WTC11 (cell line): ENCODE data around the gene GLCCI1. TPM values are rescaled to one million over a fixed set of nuclear protein-coding genes. Genes with fewer than 3 reads are reported as not detected.

Experiments
- ATAC-seq: fragments of 200-7000 bp; cut with Tn5 transposase; 2 replicates; pipeline ENCODE4 v1.10.0; 2021; ENCODE audit warnings: mild to moderate bottlenecking, moderate library complexity
- CTCF ChIA-PET: fragments of 300-600 bp; sonication (Branson Sonifier 250); formaldehyde crosslinking; loops from one replicate; lab custom pipeline; 2021; ENCODE audit warnings: antibody characterized with exemption; lab: Charles Lee
- POLR2A ChIA-PET: fragments of 350-600 bp; sonication (Branson Sonifier 250); formaldehyde crosslinking; loops from one replicate; lab custom pipeline; 2021; ENCODE audit warnings: antibody characterized with exemption; lab: Charles Lee
- DNase-seq: peaks from one replicate; pipeline ENCODE4 v3.0.0; 2021; ENCODE audit warnings: low spot score
- H3K27ac Mint-ChIP-seq: 2 replicates; pipeline ENCODE4 v1.8.0; 2021; ENCODE audit warnings: mixed read lengths
- H3K27me3 Mint-ChIP-seq: 2 replicates; pipeline ENCODE4 v1.8.0; 2021; ENCODE audit warnings: low read depth, mild to moderate bottlenecking, moderate library complexity, mixed read lengths
- H3K36me3 Mint-ChIP-seq: 2 replicates; pipeline ENCODE4 v1.8.0; 2021; ENCODE audit warnings: mixed read lengths
- H3K4me1 Mint-ChIP-seq: 2 replicates; pipeline ENCODE4 v1.8.0; 2022; ENCODE audit warnings: mixed read lengths
- H3K4me3 Mint-ChIP-seq: 2 replicates; pipeline ENCODE4 v1.8.0; 2021; ENCODE audit warnings: mild to moderate bottlenecking, moderate library complexity, mixed read lengths
- H3K9me3 Mint-ChIP-seq: 2 replicates; pipeline ENCODE4 v1.8.0; 2021; ENCODE audit warnings: mixed read lengths
- AFF4 ChIP-seq: sonication (generic); formaldehyde crosslinking; IDR thresholded peaks from 2 replicates; pipeline ENCODE4 v1.8.1; 2023; ENCODE audit warnings: mild to moderate bottlenecking, missing genetic modification reagents, borderline replicate concordance
- ATF1 ChIP-seq: sonication (generic); formaldehyde crosslinking; IDR thresholded peaks from 2 replicates; pipeline ENCODE4 v1.8.1; 2023; ENCODE audit warnings: mild to moderate bottlenecking, moderate library complexity, missing genetic modification reagents
- ATF3 ChIP-seq: sonication (generic); formaldehyde crosslinking; conservative IDR thresholded peaks from 2 replicates; pipeline ENCODE4 v1.8.1; 2022; ENCODE audit warnings: mild to moderate bottlenecking, missing genetic modification reagents
- CREB1 ChIP-seq: sonication (generic); formaldehyde crosslinking; IDR thresholded peaks from 2 replicates; pipeline ENCODE4 v1.8.0; 2023; ENCODE audit warnings: mild to moderate bottlenecking, missing genetic modification reagents
- CREM ChIP-seq: sonication (generic); formaldehyde crosslinking; IDR thresholded peaks from 2 replicates; pipeline ENCODE4 v1.8.1; 2022; ENCODE audit warnings: mild to moderate bottlenecking, missing genetic modification reagents, moderate library complexity
- ELF4 ChIP-seq: sonication (generic); formaldehyde crosslinking; IDR thresholded peaks from 2 replicates; pipeline ENCODE4 v1.8.1; 2022; ENCODE audit warnings: low read depth, mild to moderate bottlenecking, moderate library complexity, missing genetic modification reagents
- EMX1 ChIP-seq: fragments of 250-450 bp; sonication (Bioruptor Pico); IDR thresholded peaks from 2 replicates; pipeline ENCODE4 v1.8.0; 2021; ENCODE audit warnings: mild to moderate bottlenecking
- ESRRA ChIP-seq: sonication (generic); formaldehyde crosslinking; IDR thresholded peaks from 2 replicates; pipeline ENCODE4 v1.8.1; 2022; ENCODE audit warnings: mild to moderate bottlenecking, missing genetic modification reagents, borderline replicate concordance
- ETV6 ChIP-seq: sonication (generic); formaldehyde crosslinking; IDR thresholded peaks from 2 replicates; pipeline ENCODE4 v1.8.1; 2022; ENCODE audit warnings: mild to moderate bottlenecking, missing genetic modification reagents
- FOXP1 ChIP-seq: sonication (generic); formaldehyde crosslinking; IDR thresholded peaks from 2 replicates; pipeline ENCODE4 v1.8.0; 2022; ENCODE audit warnings: missing genetic modification reagents, mild to moderate bottlenecking, moderate library complexity, borderline replicate concordance
- FOXP4 ChIP-seq: sonication (generic); formaldehyde crosslinking; IDR thresholded peaks from 2 replicates; pipeline ENCODE4 v1.8.0; 2022; ENCODE audit warnings: mild to moderate bottlenecking, missing genetic modification reagents
- GTF2I ChIP-seq: fragments of 250-450 bp; sonication (Bioruptor Pico); conservative IDR thresholded peaks from 2 replicates; pipeline ENCODE4 v1.4.0; 2021; ENCODE audit warnings: mild to moderate bottlenecking
- JAZF1 ChIP-seq: fragments of 250-450 bp; sonication (Bioruptor Pico); IDR thresholded peaks from 2 replicates; pipeline ENCODE4 v1.9.0; 2021; ENCODE audit warnings: moderate library complexity, mild to moderate bottlenecking, inconsistent platforms
- JUN ChIP-seq: sonication (generic); formaldehyde crosslinking; IDR thresholded peaks from 2 replicates; pipeline ENCODE4 v1.8.0; 2023; ENCODE audit warnings: mild to moderate bottlenecking, missing genetic modification reagents
- KAT7 ChIP-seq: sonication (generic); formaldehyde crosslinking; IDR thresholded peaks from 2 replicates; pipeline ENCODE4 v1.8.1; 2023; ENCODE audit warnings: missing genetic modification reagents, mild to moderate bottlenecking, borderline replicate concordance
- MLX ChIP-seq: sonication (generic); formaldehyde crosslinking; IDR thresholded peaks from 2 replicates; pipeline ENCODE4 v1.8.1; 2023; ENCODE audit warnings: mild to moderate bottlenecking, missing genetic modification reagents, moderate library complexity
- NFATC4 ChIP-seq: fragments of 250-450 bp; sonication (Bioruptor Pico); IDR thresholded peaks from 2 replicates; pipeline ENCODE4 v1.9.0; 2021; ENCODE audit warnings: mild to moderate bottlenecking
- NFYB ChIP-seq: sonication (generic); formaldehyde crosslinking; conservative IDR thresholded peaks from 2 replicates; pipeline ENCODE4 v1.8.0; 2022; ENCODE audit warnings: low read depth, missing genetic modification reagents
- SMAD4 ChIP-seq: sonication (generic); formaldehyde crosslinking; IDR thresholded peaks from 2 replicates; pipeline ENCODE4 v1.8.0; 2022; ENCODE audit warnings: mild to moderate bottlenecking, missing genetic modification reagents
- TEAD1 ChIP-seq: sonication (generic); formaldehyde crosslinking; IDR thresholded peaks from 2 replicates; pipeline ENCODE4 v1.8.0; 2022; ENCODE audit warnings: mild to moderate bottlenecking, missing genetic modification reagents
- TP53 ChIP-seq: sonication (generic); formaldehyde crosslinking; IDR thresholded peaks from 2 replicates; pipeline ENCODE4 v1.8.1; 2023; ENCODE audit warnings: mild to moderate bottlenecking, missing genetic modification reagents
- ZNF219 ChIP-seq: sonication (generic); formaldehyde crosslinking; IDR thresholded peaks from 2 replicates; pipeline ENCODE4 v1.8.0; 2023; ENCODE audit warnings: missing genetic modification reagents, mild to moderate bottlenecking, borderline replicate concordance
- ZNF317 ChIP-seq: sonication (generic); formaldehyde crosslinking; IDR thresholded peaks from 2 replicates; pipeline ENCODE4 v1.8.1; 2023; ENCODE audit warnings: low read depth, mild to moderate bottlenecking, moderate library complexity, missing genetic modification reagents, borderline replicate concordance
- ZNF416 ChIP-seq: fragments of 250-450 bp; sonication (Bioruptor Pico); IDR thresholded peaks from 2 replicates; pipeline ENCODE4 v1.9.0; 2021; ENCODE audit warnings: mild to moderate bottlenecking, inconsistent platforms
- ZNF512 ChIP-seq: sonication (generic); formaldehyde crosslinking; IDR thresholded peaks from 2 replicates; pipeline ENCODE4 v1.8.1; 2022; ENCODE audit warnings: missing genetic modification reagents, borderline replicate concordance
- ZNF532 ChIP-seq: fragments of 250-450 bp; sonication (Bioruptor Pico); IDR thresholded peaks from 2 replicates; pipeline ENCODE4 v1.9.0; 2021; ENCODE audit warnings: mild to moderate bottlenecking, borderline replicate concordance
- total RNA-seq: library from RNA; stranded (reverse); gene quantifications from 3 replicates; pipeline ENCODE4 v1.2.3, GENCODE V29; 2021

Gene GLCCI1
- total RNA-seq, 1 experiment from 2014 or later = 23.8 TPM

- CTCF ChIA-PET = interaction anchor here (1.5 kb wide), 1 partner anchor 21 kb away, joined by 4 read pairs; no protein-coding TSS in a partner anchor
- H3K9me3 Mint-ChIP-seq = no peaks in the 10 kb centered on the region
- POLR2A ChIA-PET = no interaction called here
- no peak overlapping the region for H3K27ac Mint-ChIP-seq
- peaks cover 9% of the 10 kb centered on the region for H3K36me3 Mint-ChIP-seq
- TF ChIP-seq ATF3 (CRISPR knock-in tag) (no peak), JUN (CRISPR knock-in tag) (no peak), FOXP4 (no peak), FOXP1 (no peak), SMAD4 (no peak), ATF1 (CRISPR knock-in tag) (no peak), ETV6 (no peak), ZNF219 (CRISPR knock-in tag) (no peak), GTF2I (CRISPR knock-in tag) (no peak), NFYB (no peak), CREB1 (no peak), CREM (CRISPR knock-in tag) (no peak), AFF4 (no peak), ESRRA (no peak), MLX (no peak)
- peaks cover 7% of the 10 kb centered on the region for H3K4me1 Mint-ChIP-seq
- no peak for DNase-seq
- H3K27me3 Mint-ChIP-seq = no peaks in the 10 kb centered on the region
- no peak for ATAC-seq
- no peak overlapping the region for H3K4me3 Mint-ChIP-seq
Measured at GRCh38 chr7:8056439-8056838, 87.8 kb downstream of the GLCCI1 start.

GRCh38 chr7:8057566-8057965, 89.0 kb downstream of the GLCCI1 start:
- POLR2A ChIA-PET = no interaction called here
- H3K36me3 Mint-ChIP-seq = peaks cover 12% of the 10 kb centered on the region
- H3K4me3 Mint-ChIP-seq = no peak overlapping the region
- H3K27me3 Mint-ChIP-seq = no peaks in the 10 kb centered on the region
- ATAC-seq (no peak), DNase-seq (no peak)
- no peak overlapping the region for H3K27ac Mint-ChIP-seq
- no peaks in the 10 kb centered on the region; the same call in 1 of the 2 replicates for H3K4me1 Mint-ChIP-seq
- H3K9me3 Mint-ChIP-seq = peaks cover 2% of the 10 kb centered on the region
- CTCF ChIA-PET = no interaction called here
- TF ChIP-seq KAT7 (CRISPR knock-in tag) (no peak), NFATC4 (CRISPR knock-in tag) (no peak), EMX1 (CRISPR knock-in tag) (no peak), TEAD1 (CRISPR knock-in tag) (no peak), TP53 (no peak), ZNF532 (CRISPR knock-in tag) (no peak), ZNF416 (no peak), ZNF317 (no peak), JAZF1 (CRISPR knock-in tag) (no peak), ELF4 (no peak), ZNF512 (no peak)
